Activated T-helper 1 cell treated with Interleukin-2 at 50 U/mL for 16 hours (primary cell): ENCODE data around the gene CDK8.

Experiments
- DNase-seq: peaks from one replicate; pipeline ENCODE4 v3.0.0-alpha.2; 2020; ENCODE audit warnings: low read depth

Gene CDK8

DNA sequence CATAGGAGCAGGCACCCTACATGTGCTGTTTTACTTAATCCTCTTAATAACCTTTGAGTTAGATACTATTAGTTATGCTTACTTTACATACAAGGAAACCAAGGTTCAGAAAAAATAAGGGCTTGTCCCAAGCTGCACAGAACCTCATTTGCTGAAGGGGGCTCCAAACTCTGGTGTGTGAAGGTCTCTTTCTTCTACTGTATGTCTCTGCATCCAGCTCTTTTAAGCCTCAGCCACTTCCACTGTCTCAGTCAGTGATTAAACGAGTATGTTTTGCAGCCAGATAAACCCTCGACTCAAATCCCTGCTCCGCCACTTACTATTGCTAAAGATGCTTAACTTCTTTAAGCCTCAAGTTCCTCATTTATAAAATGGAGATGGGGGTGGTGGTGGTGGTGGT, 191.2 kb downstream of the CDK8 start:
- DNase-seq = no peak

DNA sequence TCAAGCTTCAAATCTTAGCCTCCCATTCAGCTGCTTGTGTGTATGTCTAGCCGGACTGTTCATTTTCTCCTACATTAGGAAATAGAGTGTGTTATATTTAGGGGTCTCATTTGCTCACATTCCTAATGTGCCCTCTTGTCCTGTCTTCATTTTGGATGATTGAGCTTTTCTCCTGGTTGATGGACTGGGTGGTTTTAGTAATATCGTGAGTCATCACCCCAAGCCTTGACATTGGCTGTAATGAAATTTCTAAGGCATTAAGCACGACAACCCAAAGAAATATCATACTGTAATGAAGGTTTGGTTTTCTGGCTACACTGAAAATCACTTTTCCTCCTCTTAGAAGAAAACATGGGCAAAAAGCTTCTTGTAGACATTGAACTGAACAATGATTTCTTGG, 192.8 kb downstream of the CDK8 start:
- no peak for DNase-seq

DNA sequence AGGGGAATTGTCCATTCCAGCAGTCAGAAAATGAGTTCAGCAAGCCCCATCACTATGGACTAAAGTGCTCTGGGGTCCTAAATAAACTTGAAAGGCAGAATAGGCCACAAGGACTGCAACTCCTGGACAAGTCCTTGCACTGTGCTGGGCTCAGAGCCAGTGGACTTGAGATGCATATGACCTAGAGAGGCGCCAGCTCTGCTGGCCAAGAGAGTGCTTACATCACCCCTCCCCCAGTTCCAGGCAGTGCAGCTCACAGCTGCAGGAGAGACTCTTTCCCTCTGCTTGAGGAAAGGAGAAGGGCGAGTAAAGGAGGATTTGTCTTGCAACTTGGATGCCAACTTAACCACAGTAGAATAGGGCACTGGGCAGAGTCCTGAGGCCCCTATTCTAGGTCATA, 194.1 kb downstream of the CDK8 start:
- DNase-seq = no peak

- DNase-seq = no peak
These were observed 195.3 kb downstream of the CDK8 start for GRCh38 chr13:26449063-26449848.
